Mesothelial cell of epicardium (in vitro differentiated cells): ENCODE results near the gene PRDM12. TPM values are rescaled to one million over a fixed set of nuclear protein-coding genes. Genes with fewer than 3 reads are reported as not detected.

Experiments used
- DNase-seq, 2 experiments: peaks; one replicate each; pipeline ENCODE4 v3.0.0; 2021; ENCODE audit warnings: low spot score in 2 of 2; ENCODE audit not compliant: unreplicated experiment in 2 of 2
- H3K27ac Mint-ChIP-seq: 2 replicates; pipeline ENCODE4 v1.8.0; 2021; ENCODE audit warnings: mixed read lengths
- H3K27me3 Mint-ChIP-seq: 2 replicates; pipeline ENCODE4 v1.8.0; 2021; ENCODE audit warnings: low read depth, mixed read lengths
- H3K36me3 Mint-ChIP-seq: 2 replicates; pipeline ENCODE4 v1.8.0; 2021; ENCODE audit warnings: mixed read lengths
- H3K4me1 Mint-ChIP-seq: 2 replicates; pipeline ENCODE4 v1.8.0; 2021; ENCODE audit warnings: mixed read lengths
- H3K4me3 Mint-ChIP-seq: 2 replicates; pipeline ENCODE4 v1.8.0; 2021; ENCODE audit warnings: mild to moderate bottlenecking, moderate library complexity, mixed read lengths
- H3K9me3 Mint-ChIP-seq: 2 replicates; pipeline ENCODE4 v1.8.0; 2021; ENCODE audit warnings: mixed read lengths
- total RNA-seq: library from RNA; stranded (reverse); gene quantifications from 3 replicates; pipeline ENCODE4 v1.2.1, GENCODE V29; 2021
- TF ChIP-seq, protein P1 (sequence below): fragments of 200-600 bp; sonication (generic); IDR thresholded peaks from one replicate; pipeline ENCODE4 v1.5.0; 2021; ENCODE audit warnings: antibody characterized with exemption; ENCODE audit not compliant: unreplicated experiment

The PRDM12 gene
- total RNA-seq, 1 donor from 2014 or later: not detected

DNA sequence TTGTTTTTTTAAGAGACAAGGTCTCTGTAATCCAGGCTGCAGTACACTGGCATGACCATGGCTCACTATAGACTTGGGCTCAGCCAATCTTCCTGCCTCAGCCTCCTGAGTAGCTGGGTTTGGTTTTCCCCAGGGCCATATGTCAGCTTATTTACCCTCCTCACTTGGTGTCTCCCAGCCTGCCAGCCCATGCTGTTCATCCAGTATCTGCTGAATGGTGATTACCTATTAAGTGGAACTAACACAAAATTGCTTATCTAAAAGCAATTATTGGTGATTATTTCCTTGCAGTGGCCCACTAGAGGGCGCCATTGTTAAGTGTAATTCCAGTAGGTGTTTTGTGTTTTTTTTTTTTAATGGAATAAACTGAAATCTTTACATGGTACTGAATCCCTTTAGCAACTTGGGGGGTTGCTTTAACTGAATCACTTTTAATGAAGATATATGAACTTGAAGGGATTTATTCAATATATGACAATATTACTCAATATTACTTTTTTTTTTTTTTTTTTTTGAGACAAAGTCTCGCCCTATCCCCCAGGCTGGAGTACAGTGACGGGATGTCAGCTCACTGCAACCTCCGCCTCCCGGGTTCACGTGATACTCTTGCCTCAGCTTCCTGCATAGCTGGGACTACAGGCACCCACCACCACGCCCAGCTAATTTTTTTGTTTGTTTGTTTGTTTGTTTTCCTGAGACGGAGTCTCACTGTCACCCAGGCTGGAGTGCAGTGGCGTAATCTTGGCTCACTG lies 43.0 kb downstream of the PRDM12 start:
- Mint-ChIP-seq H3K4me3 (no peak overlapping the region), H3K27ac (no peak overlapping the region), H3K4me1 (peaks cover 13% of the 10 kb centered on the region), H3K27me3 (no peaks in the 10 kb centered on the region), H3K36me3 (peaks cover 15% of the 10 kb centered on the region), H3K9me3 (no peaks in the 10 kb centered on the region)
- TF ChIP-seq, protein P1, sequence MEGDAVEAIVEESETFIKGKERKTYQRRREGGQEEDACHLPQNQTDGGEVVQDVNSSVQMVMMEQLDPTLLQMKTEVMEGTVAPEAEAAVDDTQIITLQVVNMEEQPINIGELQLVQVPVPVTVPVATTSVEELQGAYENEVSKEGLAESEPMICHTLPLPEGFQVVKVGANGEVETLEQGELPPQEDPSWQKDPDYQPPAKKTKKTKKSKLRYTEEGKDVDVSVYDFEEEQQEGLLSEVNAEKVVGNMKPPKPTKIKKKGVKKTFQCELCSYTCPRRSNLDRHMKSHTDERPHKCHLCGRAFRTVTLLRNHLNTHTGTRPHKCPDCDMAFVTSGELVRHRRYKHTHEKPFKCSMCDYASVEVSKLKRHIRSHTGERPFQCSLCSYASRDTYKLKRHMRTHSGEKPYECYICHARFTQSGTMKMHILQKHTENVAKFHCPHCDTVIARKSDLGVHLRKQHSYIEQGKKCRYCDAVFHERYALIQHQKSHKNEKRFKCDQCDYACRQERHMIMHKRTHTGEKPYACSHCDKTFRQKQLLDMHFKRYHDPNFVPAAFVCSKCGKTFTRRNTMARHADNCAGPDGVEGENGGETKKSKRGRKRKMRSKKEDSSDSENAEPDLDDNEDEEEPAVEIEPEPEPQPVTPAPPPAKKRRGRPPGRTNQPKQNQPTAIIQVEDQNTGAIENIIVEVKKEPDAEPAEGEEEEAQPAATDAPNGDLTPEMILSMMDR: peak; percentile 93
- DNase-seq: peak; percentile 54 to 68

DNA sequence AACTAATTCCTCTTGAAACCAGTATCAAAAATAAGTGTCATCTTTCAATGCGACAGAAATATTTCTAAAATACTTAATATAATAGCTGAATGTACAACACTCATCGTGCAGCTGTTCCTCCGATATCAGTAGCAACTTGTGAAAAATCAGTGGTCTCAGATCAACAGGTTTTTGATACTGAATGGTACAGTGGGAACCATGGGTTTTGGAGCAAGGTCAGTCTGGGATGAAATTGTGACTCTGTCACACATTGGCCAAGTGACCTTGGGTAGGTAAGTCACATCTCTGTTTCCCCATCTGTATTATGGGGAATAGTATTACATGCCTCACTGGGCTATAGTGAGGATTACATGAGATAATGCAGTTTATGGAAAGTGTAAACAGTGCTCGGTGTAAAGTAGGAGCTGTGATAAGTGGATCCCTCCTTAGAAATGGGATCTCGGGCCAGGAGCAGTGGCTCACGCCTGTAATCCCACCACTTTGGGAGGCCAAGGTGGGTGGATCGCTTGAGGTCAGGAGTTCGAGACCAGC lies 46.5 kb downstream of the PRDM12 start:
- no peaks in the 10 kb centered on the region for H3K36me3 Mint-ChIP-seq
- no peaks in the 10 kb centered on the region for H3K9me3 Mint-ChIP-seq
- no peak overlapping the region for H3K4me3 Mint-ChIP-seq
- no peak for DNase-seq
- H3K4me1 Mint-ChIP-seq: peaks cover 26% of the 10 kb centered on the region
- H3K27me3 Mint-ChIP-seq: no peaks in the 10 kb centered on the region
- TF ChIP-seq, protein P1: no peak
- no peak overlapping the region for H3K27ac Mint-ChIP-seq

GRCh38 chr9:130711469-130711868 lies 47.1 kb downstream of the PRDM12 start:
- no peak for DNase-seq
- Mint-ChIP-seq H3K9me3 (no peaks in the 10 kb centered on the region), H3K27me3 (no peaks in the 10 kb centered on the region), H3K4me3 (peak overlapping the region; percentile 32), H3K4me1 (peaks cover 28% of the 10 kb centered on the region), H3K27ac (no peak overlapping the region), H3K36me3 (no peaks in the 10 kb centered on the region)
- TF ChIP-seq, protein P1: no peak

DNA sequence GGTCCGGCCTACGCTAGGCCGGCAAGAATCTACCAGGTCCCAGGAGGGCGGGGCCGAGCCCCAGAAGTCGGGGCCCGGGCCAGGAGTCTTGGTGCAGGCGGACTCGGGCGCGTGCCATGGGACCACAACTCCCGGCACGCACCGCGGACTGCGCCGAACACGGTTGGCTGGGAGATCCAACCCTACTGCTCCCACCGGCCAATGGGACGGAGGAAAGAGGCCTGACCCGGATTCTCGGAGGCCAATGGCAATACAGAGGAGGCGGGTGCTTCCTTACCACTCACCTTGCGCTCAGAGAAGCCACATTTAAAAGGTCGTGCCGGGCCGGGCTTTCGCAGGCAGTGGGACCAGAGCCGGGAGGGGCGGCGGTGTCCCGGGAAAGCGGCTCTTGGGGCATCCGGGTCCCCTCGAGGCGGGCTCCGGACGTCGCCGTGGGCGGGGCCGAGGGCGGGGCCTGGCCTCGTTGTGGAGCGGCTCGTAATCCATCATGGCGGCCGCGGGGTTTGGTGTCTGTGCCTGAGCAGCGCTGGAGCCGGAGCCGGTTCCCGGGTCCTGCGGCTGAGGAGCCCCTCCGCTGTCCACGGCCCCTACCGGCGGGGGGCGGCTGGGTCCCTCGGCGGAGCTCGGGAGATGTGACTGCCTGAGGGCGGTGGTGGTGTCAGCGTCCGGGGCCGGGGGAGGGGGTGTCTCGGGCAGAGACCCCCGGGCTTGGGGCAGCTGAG lies 48.3 kb downstream of the PRDM12 start:
- H3K9me3 Mint-ChIP-seq: no peaks in the 10 kb centered on the region
- peak overlapping the region; percentile 96 for H3K4me3 Mint-ChIP-seq
- peak; percentile 92 to 95 for DNase-seq
- TF ChIP-seq, protein P1: peak; percentile 1
- peak overlapping the region; percentile 95 for H3K27ac Mint-ChIP-seq
- peaks cover 29% of the 10 kb centered on the region for H3K4me1 Mint-ChIP-seq
- no peaks in the 10 kb centered on the region for H3K27me3 Mint-ChIP-seq
- H3K36me3 Mint-ChIP-seq: no peaks in the 10 kb centered on the region

DNA sequence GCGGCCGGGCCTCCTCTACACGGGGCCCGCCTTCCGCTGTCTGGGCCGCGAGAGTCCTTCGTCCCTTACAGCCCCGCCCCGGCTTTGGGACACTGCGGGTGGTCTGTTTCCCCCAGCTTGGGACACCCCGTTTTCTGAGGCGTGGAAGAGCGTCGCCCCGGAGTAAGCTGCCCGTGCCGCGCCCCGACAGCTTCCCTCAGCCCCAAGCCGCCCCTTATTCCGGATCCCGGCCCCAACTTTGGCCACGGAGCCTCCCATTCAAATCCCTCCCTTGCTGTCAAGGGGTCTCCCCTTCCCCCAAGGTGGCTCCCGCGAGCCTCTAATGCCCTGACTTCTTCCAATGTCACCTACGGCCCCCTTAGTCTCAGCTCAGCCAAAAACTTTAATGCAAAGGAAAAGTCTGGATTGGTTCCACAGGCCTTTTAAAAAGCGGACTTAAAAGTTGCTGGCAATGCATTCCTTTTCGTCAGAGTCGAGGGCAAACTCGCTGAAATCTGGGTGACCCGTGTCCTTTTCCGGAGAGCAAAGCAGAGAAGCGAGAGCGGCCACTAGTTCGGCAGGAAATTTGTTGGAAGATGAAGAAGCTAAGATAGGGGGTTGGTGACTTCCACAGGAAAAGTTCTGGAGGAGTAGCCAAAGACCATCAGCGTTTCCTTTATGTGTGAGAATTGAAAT lies 49.0 kb downstream of the PRDM12 start:
- no peak for DNase-seq
- Mint-ChIP-seq H3K9me3 (no peaks in the 10 kb centered on the region), H3K4me3 (peak overlapping the region; percentile 96), H3K36me3 (no peaks in the 10 kb centered on the region), H3K27me3 (no peaks in the 10 kb centered on the region), H3K27ac (peak overlapping the region; percentile 92), H3K4me1 (peaks cover 29% of the 10 kb centered on the region)
- TF ChIP-seq, protein P1: no peak
